ENCODE measurements around the gene ATG14.
A peak's percentile ranks its signal among the peaks of the same experiment; 100 is the strongest.

The ATG14 gene

GRCh38 chr14:55359307-55359706, 52.3 kb downstream of the ATG14 start:
- ATAC-seq (ENCODE audit: low read depth) (no peak; the same call in 2 of the 3 replicates), DNase-seq (ENCODE audit: low spot score) (no peak)
- TF ChIP-seq, protein P1, sequence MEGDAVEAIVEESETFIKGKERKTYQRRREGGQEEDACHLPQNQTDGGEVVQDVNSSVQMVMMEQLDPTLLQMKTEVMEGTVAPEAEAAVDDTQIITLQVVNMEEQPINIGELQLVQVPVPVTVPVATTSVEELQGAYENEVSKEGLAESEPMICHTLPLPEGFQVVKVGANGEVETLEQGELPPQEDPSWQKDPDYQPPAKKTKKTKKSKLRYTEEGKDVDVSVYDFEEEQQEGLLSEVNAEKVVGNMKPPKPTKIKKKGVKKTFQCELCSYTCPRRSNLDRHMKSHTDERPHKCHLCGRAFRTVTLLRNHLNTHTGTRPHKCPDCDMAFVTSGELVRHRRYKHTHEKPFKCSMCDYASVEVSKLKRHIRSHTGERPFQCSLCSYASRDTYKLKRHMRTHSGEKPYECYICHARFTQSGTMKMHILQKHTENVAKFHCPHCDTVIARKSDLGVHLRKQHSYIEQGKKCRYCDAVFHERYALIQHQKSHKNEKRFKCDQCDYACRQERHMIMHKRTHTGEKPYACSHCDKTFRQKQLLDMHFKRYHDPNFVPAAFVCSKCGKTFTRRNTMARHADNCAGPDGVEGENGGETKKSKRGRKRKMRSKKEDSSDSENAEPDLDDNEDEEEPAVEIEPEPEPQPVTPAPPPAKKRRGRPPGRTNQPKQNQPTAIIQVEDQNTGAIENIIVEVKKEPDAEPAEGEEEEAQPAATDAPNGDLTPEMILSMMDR (IDR thresholded peaks at IDR 0.05; ENCODE audit: poor library complexity, severe bottlenecking) = no peak
- no peaks in the 10 kb centered on the region for H3K4me1 ChIP-seq (ENCODE audit: insufficient read depth, poor library complexity, severe bottlenecking)
- H3K36me3 ChIP-seq (ENCODE audit: low read depth) = no peaks in the 10 kb centered on the region
- H3K27ac ChIP-seq (ENCODE audit: poor library complexity, severe bottlenecking) = no peak overlapping the region
- H3K4me3 ChIP-seq (ENCODE audit: severe bottlenecking) = no peak overlapping the region
- H3K9me3 ChIP-seq (ENCODE audit: severe bottlenecking) = no peaks in the 10 kb centered on the region
- no peaks in the 10 kb centered on the region for H3K27me3 ChIP-seq (ENCODE audit: insufficient read depth, poor library complexity, severe bottlenecking)

GRCh38 chr14:55356913-55357312, 54.7 kb downstream of the ATG14 start:
- Histone ChIP-seq H3K27ac (ENCODE audit: poor library complexity, severe bottlenecking) (no peak overlapping the region), H3K4me3 (ENCODE audit: severe bottlenecking) (no peak overlapping the region), H3K9me3 (ENCODE audit: severe bottlenecking) (no peaks in the 10 kb centered on the region), H3K4me1 (ENCODE audit: insufficient read depth, poor library complexity, severe bottlenecking) (peaks cover 4% of the 10 kb centered on the region), H3K27me3 (ENCODE audit: insufficient read depth, poor library complexity, severe bottlenecking) (no peaks in the 10 kb centered on the region), H3K36me3 (ENCODE audit: low read depth) (no peaks in the 10 kb centered on the region)
- ATAC-seq (ENCODE audit: low read depth) = no peak
- DNase-seq (ENCODE audit: low spot score) = no peak
- TF ChIP-seq, protein P1 (IDR thresholded peaks at IDR 0.05; ENCODE audit: poor library complexity, severe bottlenecking) = no peak

- Histone ChIP-seq H3K9me3 (ENCODE audit: severe bottlenecking) (no peaks in the 10 kb centered on the region), H3K36me3 (ENCODE audit: low read depth) (peaks cover under 1% of the 10 kb centered on the region; the same call in 1 of the 2 replicates), H3K27me3 (ENCODE audit: insufficient read depth, poor library complexity, severe bottlenecking) (no peaks in the 10 kb centered on the region), H3K4me1 (ENCODE audit: insufficient read depth, poor library complexity, severe bottlenecking) (peaks cover 4% of the 10 kb centered on the region), H3K27ac (ENCODE audit: poor library complexity, severe bottlenecking) (no peak overlapping the region), H3K4me3 (ENCODE audit: severe bottlenecking) (no peak overlapping the region)
- TF ChIP-seq, protein P1 (IDR thresholded peaks at IDR 0.05; ENCODE audit: poor library complexity, severe bottlenecking) = no peak
- ATAC-seq (ENCODE audit: low read depth) (no peak), DNase-seq (ENCODE audit: low spot score) (no peak)
Measured at GRCh38 chr14:55355922-55356321, 55.7 kb downstream of the ATG14 start.

- no peak overlapping the region for H3K4me3 ChIP-seq (ENCODE audit: severe bottlenecking)
- TF ChIP-seq, protein P1 (IDR thresholded peaks at IDR 0.05; ENCODE audit: poor library complexity, severe bottlenecking) = peak; percentile 76
- H3K36me3 ChIP-seq (ENCODE audit: low read depth) = peaks cover 9% of the 10 kb centered on the region
- H3K9me3 ChIP-seq (ENCODE audit: severe bottlenecking) = no peaks in the 10 kb centered on the region
- no peak overlapping the region for H3K27ac ChIP-seq (ENCODE audit: poor library complexity, severe bottlenecking)
- ATAC-seq (ENCODE audit: low read depth) (peak; percentile 63), DNase-seq (ENCODE audit: low spot score) (no peak)
- H3K4me1 ChIP-seq (ENCODE audit: insufficient read depth, poor library complexity, severe bottlenecking) = peaks cover 4% of the 10 kb centered on the region
- H3K27me3 ChIP-seq (ENCODE audit: insufficient read depth, poor library complexity, severe bottlenecking) = no peaks in the 10 kb centered on the region
Measured at GRCh38 chr14:55354500-55354899, 57.1 kb downstream of the ATG14 start.

- Histone ChIP-seq H3K36me3 (ENCODE audit: low read depth) (peaks cover 9% of the 10 kb centered on the region), H3K27ac (ENCODE audit: poor library complexity, severe bottlenecking) (no peak overlapping the region), H3K9me3 (ENCODE audit: severe bottlenecking) (no peaks in the 10 kb centered on the region), H3K4me3 (ENCODE audit: severe bottlenecking) (no peak overlapping the region), H3K4me1 (ENCODE audit: insufficient read depth, poor library complexity, severe bottlenecking) (peaks cover 4% of the 10 kb centered on the region), H3K27me3 (ENCODE audit: insufficient read depth, poor library complexity, severe bottlenecking) (no peaks in the 10 kb centered on the region)
- TF ChIP-seq, protein P1 (IDR thresholded peaks at IDR 0.05; ENCODE audit: poor library complexity, severe bottlenecking) = no peak
- no peak for DNase-seq (ENCODE audit: low spot score)
- ATAC-seq (ENCODE audit: low read depth) = peak; percentile 52
Measured at GRCh38 chr14:55353686-55354467, 57.8 kb downstream of the ATG14 start.
